PC-9 (cell line): ENCODE data around the gene RPL23. TPM values are rescaled to one million over a fixed set of nuclear protein-coding genes. Genes with fewer than 3 reads are reported as not detected.
A peak's percentile ranks its signal among the peaks of the same experiment; 100 is the strongest.

ENCODE experiments used
- BruUV-seq: library from RNA; stranded (reverse); fragments of 400-500 nt; replicated peaks from 2 replicates; lab custom pipeline; 2021; lab: Mats Ljungman, UMichigan
- CTCF ChIA-PET: fragments of 300-600 bp; sonication (Branson Sonifier 250); formaldehyde crosslinking; loops from one replicate; lab custom pipeline; 2022; ENCODE audit warnings: antibody characterized with exemption; lab: Charles Lee
- POLR2A ChIA-PET: fragments of 300-600 bp; sonication (Branson Sonifier 250); formaldehyde crosslinking; loops from one replicate; lab custom pipeline; 2022; ENCODE audit warnings: antibody characterized with exemption; ENCODE audit not compliant: unreplicated experiment; lab: Charles Lee
- DNase-seq, 2 experiments: peaks; one replicate each; pipeline versions ENCODE4 v3.0.0 to v3.0.0-alpha.2; 2015 to 2022; ENCODE audit warnings: mixed read lengths in 1 of 2
- H2AFZ ChIP-seq: fragments of 200-600 bp; sonication (generic); 2 replicates; pipeline ENCODE4 v1.8.1; 2017; ENCODE audit warnings: antibody characterized with exemption
- H3F3A ChIP-seq: fragments of 200-600 bp; sonication (generic); 2 replicates; pipeline ENCODE4 v1.8.1; 2017; ENCODE audit warnings: antibody characterized with exemption, mild to moderate bottlenecking, low read depth; ENCODE audit not compliant: insufficient read depth
- H3K27ac ChIP-seq: fragments of 200-600 bp; sonication (generic); 2 replicates; pipeline ENCODE4 v1.6.1; 2016; ENCODE audit warnings: mixed run types
- H3K27me3 ChIP-seq: fragments of 200-600 bp; sonication (generic); 2 replicates; pipeline ENCODE4 v1.6.1; 2016; ENCODE audit warnings: low read depth, mixed run types; ENCODE audit not compliant: insufficient read depth
- H3K36me3 ChIP-seq: fragments of 200-600 bp; sonication (generic); 2 replicates; pipeline ENCODE4 v1.6.1; 2016; ENCODE audit warnings: low read depth, mixed run types
- H3K4me1 ChIP-seq: fragments of 200-600 bp; sonication (generic); replicated peaks from 2 replicates; pipeline ENCODE4 v1.6.1; 2016; ENCODE audit warnings: mixed run types; ENCODE audit not compliant: insufficient read depth
- H3K4me2 ChIP-seq: fragments of 200-600 bp; sonication (generic); 2 replicates; pipeline ENCODE4 v1.6.1; 2017; ENCODE audit warnings: mixed run types
- H3K4me3 ChIP-seq: fragments of 200-600 bp; sonication (generic); 2 replicates; pipeline ENCODE4 v1.6.1; 2016; ENCODE audit warnings: mixed run types
- H3K79me2 ChIP-seq: fragments of 200-600 bp; sonication (generic); 2 replicates; pipeline ENCODE4 v1.6.1; 2017; ENCODE audit warnings: low read depth, mixed run types
- H3K9me2 ChIP-seq: fragments of 200-600 bp; sonication (generic); 2 replicates; pipeline ENCODE4 v1.8.1; 2017; ENCODE audit warnings: mild to moderate bottlenecking; ENCODE audit not compliant: insufficient read depth
- H3K9me3 ChIP-seq: fragments of 200-600 bp; sonication (generic); 2 replicates; pipeline ENCODE4 v1.8.1; 2016; ENCODE audit warnings: low read depth; ENCODE audit not compliant: insufficient read depth
- H4K20me1 ChIP-seq: fragments of 200-600 bp; sonication (generic); 2 replicates; pipeline ENCODE4 v1.8.1; 2017; ENCODE audit not compliant: insufficient read depth
- EZH2 ChIP-seq: fragments of 200-600 bp; sonication (generic); IDR thresholded peaks from 2 replicates; pipeline ENCODE4 v1.8.0; 2017; ENCODE audit warnings: antibody characterized with exemption, low read depth
- intact Hi-C: fragments of 100-400 bp; cut with micrococcal nuclease; formaldehyde crosslinking; loops from one replicate; pipeline ENCODE4 v1.10.0; 2022; ENCODE audit not compliant: unreplicated experiment
- total RNA-seq: library from RNA; stranded (reverse); gene quantifications from 2 replicates; pipeline ENCODE4 v1.2.3, GENCODE V29; 2021
- TF ChIP-seq, protein P1 (sequence below): fragments of 200-600 bp; sonication (generic); conservative IDR thresholded peaks from 2 replicates; pipeline ENCODE4 v1.6.1; 2017; ENCODE audit warnings: mixed run types, antibody characterized with exemption, mild to moderate bottlenecking, moderate library complexity

Gene RPL23
- total RNA-seq, 1 experiment from 2014 or later: 1,146 TPM

DNA sequence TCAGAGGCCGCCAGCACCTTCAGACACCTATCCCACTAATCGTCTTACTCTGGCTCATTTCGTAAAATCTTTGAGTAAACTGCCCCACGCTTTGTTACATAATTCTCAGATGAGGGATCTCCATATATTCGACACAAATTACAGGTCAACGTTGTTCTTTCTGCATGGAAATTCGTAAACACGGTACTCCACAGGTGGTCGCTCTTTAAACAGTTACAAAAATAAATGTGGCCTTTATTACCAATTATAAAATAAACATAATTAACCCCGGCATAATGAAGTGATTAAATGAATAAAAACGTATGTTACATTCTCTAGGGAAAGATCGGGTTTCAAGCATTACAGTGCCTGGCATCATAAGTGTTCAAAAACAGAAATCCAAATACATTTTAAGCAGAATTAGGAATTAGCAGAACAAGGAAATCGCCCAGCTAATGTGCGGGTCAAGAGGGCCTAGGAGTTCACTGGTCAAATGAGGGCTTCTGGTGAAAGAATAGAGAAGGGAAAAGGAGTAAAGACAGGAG is 53.2 kb downstream of the RPL23 start:
- Histone ChIP-seq H3K9me2 (no peaks in the 10 kb centered on the region), H3K79me2 (peaks cover 39% of the 10 kb centered on the region), H4K20me1 (peaks cover 19% of the 10 kb centered on the region), H3K4me1 (peaks cover 23% of the 10 kb centered on the region), H3F3A (peaks cover 34% of the 10 kb centered on the region), H3K27ac (peak overlapping the region; percentile 96), H3K4me3 (peak overlapping the region; percentile 92), H3K9me3 (no peaks in the 10 kb centered on the region), H3K4me2 (peak overlapping the region; percentile 78), H2AFZ (no peak overlapping the region; the same call in 1 of the 2 replicates), H3K36me3 (peaks cover 30% of the 10 kb centered on the region), H3K27me3 (no peaks in the 10 kb centered on the region)
- intact Hi-C loops: loop anchor here (10.0 kb wide), 1 partner anchor 65 kb away; no protein-coding TSS in a partner anchor
- no peak for TF ChIP-seq EZH2
- TF ChIP-seq, protein P1, sequence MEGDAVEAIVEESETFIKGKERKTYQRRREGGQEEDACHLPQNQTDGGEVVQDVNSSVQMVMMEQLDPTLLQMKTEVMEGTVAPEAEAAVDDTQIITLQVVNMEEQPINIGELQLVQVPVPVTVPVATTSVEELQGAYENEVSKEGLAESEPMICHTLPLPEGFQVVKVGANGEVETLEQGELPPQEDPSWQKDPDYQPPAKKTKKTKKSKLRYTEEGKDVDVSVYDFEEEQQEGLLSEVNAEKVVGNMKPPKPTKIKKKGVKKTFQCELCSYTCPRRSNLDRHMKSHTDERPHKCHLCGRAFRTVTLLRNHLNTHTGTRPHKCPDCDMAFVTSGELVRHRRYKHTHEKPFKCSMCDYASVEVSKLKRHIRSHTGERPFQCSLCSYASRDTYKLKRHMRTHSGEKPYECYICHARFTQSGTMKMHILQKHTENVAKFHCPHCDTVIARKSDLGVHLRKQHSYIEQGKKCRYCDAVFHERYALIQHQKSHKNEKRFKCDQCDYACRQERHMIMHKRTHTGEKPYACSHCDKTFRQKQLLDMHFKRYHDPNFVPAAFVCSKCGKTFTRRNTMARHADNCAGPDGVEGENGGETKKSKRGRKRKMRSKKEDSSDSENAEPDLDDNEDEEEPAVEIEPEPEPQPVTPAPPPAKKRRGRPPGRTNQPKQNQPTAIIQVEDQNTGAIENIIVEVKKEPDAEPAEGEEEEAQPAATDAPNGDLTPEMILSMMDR: no peak
- ChIA-PET CTCF (no interaction called here), POLR2A (interaction anchor here (0.6 to 0.7 kb wide), 3 partner anchors 14 to 103 kb away, joined by 3 to 5 read pairs (median 3); no protein-coding TSS in a partner anchor)
- BruUV-seq: no TSS peak
- no peak for DNase-seq

DNA sequence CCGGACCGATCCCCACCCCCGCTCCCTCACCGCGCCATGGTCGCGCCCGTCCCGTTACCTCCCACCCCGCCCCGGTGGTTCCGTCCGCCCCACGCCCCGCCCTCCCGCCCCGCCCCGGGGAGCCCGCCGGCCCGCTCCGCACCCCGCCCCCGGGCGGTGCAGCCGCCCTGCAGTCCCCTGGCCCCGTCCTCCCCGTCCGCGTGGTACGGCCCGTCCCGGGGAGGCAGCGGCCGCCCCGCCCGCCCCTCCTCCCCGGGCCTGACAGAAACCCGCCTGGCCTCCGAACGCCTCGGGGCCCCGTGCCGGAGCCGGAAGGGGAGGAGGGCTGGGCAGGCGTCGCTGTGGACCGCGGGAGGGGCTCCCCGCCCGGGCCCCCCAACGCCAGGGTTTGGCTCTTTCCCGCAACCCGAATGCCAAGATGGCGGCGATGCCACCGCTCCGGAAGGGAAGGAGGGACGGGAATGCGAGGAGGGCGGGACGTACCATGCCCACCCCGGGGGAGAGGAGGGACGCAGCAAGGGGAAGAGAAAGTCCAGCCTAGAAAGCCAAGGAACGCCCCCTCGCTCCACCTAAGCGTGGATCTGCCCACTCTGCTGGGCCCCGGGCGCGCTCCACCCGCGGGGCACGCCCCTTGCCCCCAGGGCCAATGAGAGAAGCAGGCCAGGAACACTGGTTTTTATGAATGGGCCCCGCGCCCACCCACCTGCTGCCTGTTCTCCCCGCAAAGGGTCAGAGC is 53.9 kb downstream of the RPL23 start, which contains the start of gene PIP4K2B:
TSS of gene PIP4K2B (minus strand) at position 56 of the 736 bp plus-strand sequence. CDS start 132 bp downstream, outside the sequence.
- Histone ChIP-seq H3K4me1 (peaks cover 23% of the 10 kb centered on the region), H3K79me2 (peaks cover 44% of the 10 kb centered on the region), H3K9me3 (no peaks in the 10 kb centered on the region), H3K27ac (peak within 1 kb of the TSS; percentile 96), H4K20me1 (peaks cover 19% of the 10 kb centered on the region), H2AFZ (peak within 1 kb of the TSS; percentile 69), H3K27me3 (no peaks in the 10 kb centered on the region), H3K36me3 (peaks cover 30% of the 10 kb centered on the region), H3K4me2 (peak within 1 kb of the TSS; percentile 81), H3K4me3 (peak within 1 kb of the TSS; percentile 92), H3F3A (peaks cover 34% of the 10 kb centered on the region), H3K9me2 (no peaks in the 10 kb centered on the region)
- ChIA-PET POLR2A (interaction anchor here (0.6 to 0.7 kb wide), 3 partner anchors 13 to 102 kb away, joined by 3 to 5 read pairs (median 3); no protein-coding TSS in a partner anchor), CTCF (no interaction called here)
- BruUV-seq: TSS peak; percentile 89
- DNase-seq: peak; percentile 89 to 95
- intact Hi-C loops: loop anchor here (5.0 to 10.0 kb wide), 2 partner anchors 47 to 65 kb away; partner anchors contain the start of gene PSMB3
- TF ChIP-seq EZH2: no peak
- TF ChIP-seq, protein P1: no peak
